WTC11 (cell line): ENCODE measurements around the gene ATP2A3.

Source experiments
- CREB1 ChIP-seq: sonication (generic); formaldehyde crosslinking; IDR thresholded peaks from 2 replicates; pipeline ENCODE4 v1.8.0; 2023; ENCODE audit warnings: mild to moderate bottlenecking, missing genetic modification reagents
- CTCF ChIP-seq: fragments of 200-600 bp; IDR thresholded peaks from 2 replicates; pipeline ENCODE4 v1.8.0; 2022; ENCODE audit warnings: antibody characterized with exemption
- FOXP4 ChIP-seq: sonication (generic); formaldehyde crosslinking; IDR thresholded peaks from 2 replicates; pipeline ENCODE4 v1.8.0; 2022; ENCODE audit warnings: mild to moderate bottlenecking, missing genetic modification reagents
- MYBL2 ChIP-seq: sonication (generic); formaldehyde crosslinking; IDR thresholded peaks from 2 replicates; pipeline ENCODE4 v1.8.1; 2023; ENCODE audit warnings: mild to moderate bottlenecking, moderate library complexity, missing genetic modification reagents
- TF ChIP-seq, protein P1 (sequence below): sonication (generic); formaldehyde crosslinking; IDR thresholded peaks from 2 replicates; pipeline ENCODE4 v1.8.1; 2023; ENCODE audit warnings: mild to moderate bottlenecking, moderate library complexity, missing genetic modification reagents

DNA sequence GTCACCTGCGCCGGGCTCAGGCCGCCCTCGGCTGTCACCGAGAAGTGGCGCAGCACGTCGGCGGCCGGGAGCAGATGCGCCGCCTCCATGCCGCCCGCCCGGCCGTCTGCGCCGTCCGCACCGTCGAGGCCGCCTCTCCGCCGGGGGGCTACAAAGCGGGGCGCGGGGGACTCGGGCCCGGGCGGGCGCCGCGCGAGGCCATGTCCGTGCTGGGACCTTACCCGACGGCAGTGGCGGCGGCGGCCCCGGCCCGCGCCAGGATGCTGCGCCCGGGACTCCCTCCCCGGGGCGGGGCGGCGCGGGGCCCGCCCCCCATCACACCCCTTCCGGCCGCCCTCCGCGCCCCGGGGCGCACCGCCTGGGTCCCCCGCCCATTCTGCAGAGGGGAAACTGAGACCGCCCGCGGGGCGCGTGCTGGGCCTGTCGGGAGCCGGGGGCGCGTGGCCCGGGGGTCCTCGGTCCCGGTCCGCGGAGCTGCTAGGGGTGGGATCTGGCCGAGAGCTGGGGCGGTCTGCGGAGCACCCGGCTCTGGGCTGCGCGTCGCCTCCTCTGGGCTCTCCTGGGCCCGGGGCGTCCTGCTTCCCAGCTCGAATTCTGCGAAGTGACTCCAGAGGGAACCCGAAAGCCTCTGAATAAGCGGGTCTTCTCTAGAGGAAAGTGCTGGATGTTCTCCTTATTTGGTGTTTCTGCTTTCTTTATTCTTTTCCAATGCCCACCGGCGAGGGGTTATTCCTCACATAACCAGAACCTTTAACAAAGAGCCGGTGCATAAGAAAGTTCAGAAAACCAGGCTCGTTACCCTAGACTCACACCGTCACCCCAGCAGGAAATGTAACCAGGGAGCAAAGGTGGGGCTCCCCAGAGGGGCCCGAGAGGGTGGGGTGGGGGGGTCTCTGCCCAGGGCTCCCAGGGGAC, at the start of gene ATP2A3:
- no peak for TF ChIP-seq CTCF
- no peak for TF ChIP-seq MYBL2 (CRISPR knock-in tag)
- TF ChIP-seq, protein P1, sequence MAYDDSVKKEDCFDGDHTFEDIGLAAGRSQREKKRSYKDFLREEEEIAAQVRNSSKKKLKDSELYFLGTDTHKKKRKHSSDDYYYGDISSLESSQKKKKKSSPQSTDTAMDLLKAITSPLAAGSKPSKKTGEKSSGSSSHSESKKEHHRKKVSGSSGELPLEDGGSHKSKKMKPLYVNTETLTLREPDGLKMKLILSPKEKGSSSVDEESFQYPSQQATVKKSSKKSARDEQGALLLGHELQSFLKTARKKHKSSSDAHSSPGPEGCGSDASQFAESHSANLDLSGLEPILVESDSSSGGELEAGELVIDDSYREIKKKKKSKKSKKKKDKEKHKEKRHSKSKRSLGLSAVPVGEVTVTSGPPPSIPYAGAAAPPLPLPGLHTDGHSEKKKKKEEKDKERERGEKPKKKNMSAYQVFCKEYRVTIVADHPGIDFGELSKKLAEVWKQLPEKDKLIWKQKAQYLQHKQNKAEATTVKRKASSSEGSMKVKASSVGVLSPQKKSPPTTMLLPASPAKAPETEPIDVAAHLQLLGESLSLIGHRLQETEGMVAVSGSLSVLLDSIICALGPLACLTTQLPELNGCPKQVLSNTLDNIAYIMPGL (CRISPR knock-in tag), result no peak; the same call in 1 of the 2 replicates
- no peak for TF ChIP-seq CREB1 (CRISPR knock-in tag)
- no peak for TF ChIP-seq FOXP4 (CRISPR knock-in tag)
